ENCODE results near the gene KRT73.

Gene KRT73

GRCh38 chr12:52566847-52567291 is 51.5 kb downstream of the KRT73 start:
- DNase-seq (ENCODE audit: low read depth) = no peak

GRCh38 chr12:52564582-52564981 is 53.8 kb downstream of the KRT73 start:
- no peak for DNase-seq (ENCODE audit: low read depth)

GRCh38 chr12:52561880-52562449 is 56.4 kb downstream of the KRT73 start:
- no peak for DNase-seq (ENCODE audit: low read depth)

- no peak for DNase-seq (ENCODE audit: low read depth)
Measured at GRCh38 chr12:52559979-52560378, 58.4 kb downstream of the KRT73 start.

- DNase-seq (ENCODE audit: low read depth) = no peak
Measured at GRCh38 chr12:52558781-52559445, 59.4 kb downstream of the KRT73 start.

All from fibroblast of the conjunctiva (primary cell).